K562 (cell line): ENCODE results near the gene DCDC2. TPM values are rescaled to one million over a fixed set of nuclear protein-coding genes. Genes with fewer than 3 reads are reported as not detected.

ENCODE experiments used
- polyA plus RNA-seq, 8 experiments: library from polyadenylated mRNA; depleted of rRNA in 4 of 8; stranded (reverse) in 5 of 8; unstranded in 3 of 8; fragments of >200 nt; fragmentation: Nextera tagmentation in 2 of 8; fragmentation: Illumina TruSeq in 1 of 8; extraction: Ambion mirVana in 2 of 8; extraction: Trizol in 1 of 8; gene quantifications; 2 replicates each; pipeline versions ENCODE4 v1.2.1 to v1.2.3, GENCODE V29; 2011 to 2014; ENCODE audit warnings: inconsistent platforms in 1 of 8, missing spikeins in 1 of 8
- total RNA-seq, 7 experiments: library from RNA; depleted of rRNA in 6 of 7; stranded (reverse); fragments of >200 nt in 6 of 7; fragmentation: Illumina TruSeq in 2 of 7; extraction: Trizol in 2 of 7; gene quantifications; 2 replicates each; pipeline versions ENCODE4 v1.2.1 to v1.2.3, GENCODE V29; 2011 to 2021; ENCODE audit warnings: low replicate concordance in 1 of 7
- TF ChIP-seq, protein P1 (sequence below), 2 experiments: fragments of 450-650 bp; IDR thresholded peaks; 2 replicates each; pipeline ENCODE4 v1.6.1; 2016; ENCODE audit warnings: mild to moderate bottlenecking in 2 of 2, borderline replicate concordance in 1 of 2, low read depth in 1 of 2, moderate library complexity in 1 of 2

DCDC2 gene
- total and polyA plus RNA-seq, 9 of the 15 experiments (the other 6 are each of a cell fraction or from before 2014, with no cell fraction given), result 0.04 TPM; not detected in 8

DNA sequence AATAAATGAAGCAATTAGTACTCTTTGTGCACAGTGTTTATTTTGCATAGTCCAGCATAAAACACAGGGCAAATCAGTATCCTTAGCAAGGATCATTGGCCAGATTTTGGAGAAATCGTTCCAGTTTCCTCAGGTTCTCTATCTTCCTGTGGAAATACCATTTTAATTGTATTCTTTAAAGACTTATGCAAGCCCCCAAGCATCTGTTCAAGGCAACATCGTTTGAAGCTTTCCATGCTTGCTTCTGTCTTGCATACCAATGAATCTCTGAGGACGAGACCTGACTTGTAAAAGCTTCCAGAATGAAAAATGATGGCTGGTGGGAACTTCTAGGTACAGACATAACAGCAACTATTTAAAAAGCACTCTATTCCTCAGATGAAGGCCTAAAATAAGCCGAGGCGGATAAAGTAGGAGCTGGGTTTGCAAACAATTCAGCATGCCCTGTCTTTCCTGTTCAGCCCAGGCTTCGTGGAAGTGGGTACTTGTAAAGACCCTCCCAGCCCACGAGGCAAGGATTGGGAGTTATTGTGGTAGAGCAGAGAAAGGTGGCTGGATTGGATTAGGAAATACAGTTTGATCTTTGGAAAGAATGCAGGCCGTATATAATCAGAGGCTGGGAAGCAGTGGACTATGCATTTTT is 210.2 kb downstream of the DCDC2 start (continued):
- TF ChIP-seq, protein P1, sequence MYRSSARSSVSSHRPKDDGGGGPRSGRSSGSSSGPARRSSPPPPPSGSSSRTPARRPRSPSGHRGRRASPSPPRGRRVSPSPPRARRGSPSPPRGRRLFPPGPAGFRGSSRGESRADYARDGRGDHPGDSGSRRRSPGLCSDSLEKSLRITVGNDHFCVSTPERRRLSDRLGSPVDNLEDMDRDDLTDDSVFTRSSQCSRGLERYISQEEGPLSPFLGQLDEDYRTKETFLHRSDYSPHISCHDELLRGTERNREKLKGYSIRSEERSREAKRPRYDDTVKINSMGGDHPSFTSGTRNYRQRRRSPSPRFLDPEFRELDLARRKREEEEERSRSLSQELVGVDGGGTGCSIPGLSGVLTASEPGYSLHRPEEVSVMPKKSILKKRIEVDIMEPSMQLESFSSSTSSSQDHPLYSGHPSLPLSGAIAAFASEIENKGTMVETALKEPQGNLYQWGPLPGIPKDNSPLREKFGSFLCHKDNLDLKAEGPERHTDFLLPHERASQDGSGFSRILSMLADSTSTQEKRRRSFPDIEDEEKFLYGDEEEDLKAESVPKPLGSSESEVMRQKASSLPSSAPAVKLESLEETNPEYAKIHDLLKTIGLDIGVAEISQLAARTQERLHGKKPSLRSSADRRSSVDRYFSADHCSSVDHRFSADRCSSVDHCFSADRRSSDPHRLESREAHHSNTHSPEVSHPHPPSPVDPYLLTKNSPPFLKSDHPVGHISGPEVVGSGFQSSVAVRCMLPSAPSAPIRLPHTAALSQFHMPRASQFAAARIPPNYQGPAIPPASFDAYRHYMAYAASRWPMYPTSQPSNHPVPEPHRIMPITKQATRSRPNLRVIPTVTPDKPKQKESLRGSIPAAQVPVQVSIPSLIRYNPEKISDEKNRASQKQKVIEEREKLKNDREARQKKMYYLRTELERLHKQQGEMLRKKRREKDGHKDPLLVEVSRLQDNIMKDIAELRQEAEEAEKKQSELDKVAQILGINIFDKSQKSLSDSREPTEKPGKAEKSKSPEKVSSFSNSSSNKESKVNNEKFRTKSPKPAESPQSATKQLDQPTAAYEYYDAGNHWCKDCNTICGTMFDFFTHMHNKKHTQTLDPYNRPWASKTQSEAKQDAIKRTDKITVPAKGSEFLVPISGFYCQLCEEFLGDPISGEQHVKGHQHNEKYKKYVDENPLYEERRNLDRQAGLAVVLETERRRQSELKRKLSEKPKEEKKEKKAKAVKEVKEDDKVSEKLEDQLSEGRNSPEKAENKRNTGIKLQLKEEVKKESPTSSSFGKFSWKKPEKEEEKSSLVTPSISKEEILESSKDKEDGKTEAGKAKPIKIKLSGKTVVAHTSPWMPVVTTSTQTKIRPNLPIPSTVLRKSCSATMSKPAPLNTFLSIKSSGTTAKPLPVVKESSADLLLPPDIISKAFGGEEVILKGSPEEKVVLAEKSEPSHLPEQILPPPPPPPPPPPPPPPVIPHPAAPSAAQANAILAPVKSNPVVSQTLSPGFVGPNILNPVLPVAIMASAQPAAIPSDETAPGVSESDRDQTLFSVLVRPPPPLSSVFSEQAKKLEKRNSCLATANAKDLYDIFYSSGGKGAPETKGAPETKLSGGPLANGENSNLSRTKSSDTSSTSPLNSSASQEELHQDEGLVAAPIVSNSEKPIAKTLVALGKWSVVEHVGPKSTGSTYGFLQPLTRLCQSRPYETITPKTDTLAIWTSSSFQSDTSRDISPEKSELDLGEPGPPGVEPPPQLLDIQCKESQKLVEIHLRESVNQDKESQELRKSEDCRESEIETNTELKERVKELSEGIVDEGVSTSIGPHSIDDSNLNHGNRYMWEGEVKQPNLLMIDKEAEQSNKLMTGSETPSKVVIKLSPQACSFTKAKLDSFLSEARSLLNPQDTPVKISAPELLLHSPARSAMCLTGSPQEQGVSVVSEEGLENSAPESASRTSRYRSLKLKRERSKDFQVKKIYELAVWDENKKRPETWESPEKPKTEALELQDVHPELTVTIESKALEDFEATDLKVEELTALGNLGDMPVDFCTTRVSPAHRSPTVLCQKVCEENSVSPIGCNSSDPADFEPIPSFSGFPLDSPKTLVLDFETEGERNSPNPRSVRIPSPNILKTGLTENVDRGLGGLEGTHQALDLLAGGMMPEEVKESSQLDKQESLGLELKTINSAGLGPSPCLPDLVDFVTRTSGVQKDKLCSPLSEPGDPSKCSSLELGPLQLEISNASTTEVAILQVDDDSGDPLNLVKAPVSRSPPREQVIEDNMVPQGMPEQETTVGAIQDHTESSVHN (IDR thresholded peaks at IDR 0.05; ENCODE audit: borderline replicate concordance in 1 of 2, low read depth in 1 of 2), result no peak
